AG04450 (cell line): ENCODE measurements around the gene CPT2. TPM values are rescaled to one million over a fixed set of nuclear protein-coding genes. Genes with fewer than 3 reads are reported as not detected.

Experiments
- CTCF ChIA-PET: fragments of 300-600, 350-600 bp; formaldehyde crosslinking; extraction: SDS; loops from one replicate; lab custom pipeline; 2022; ENCODE audit warnings: antibody characterized with exemption, inconsistent platforms; lab: Charles Lee
- POLR2A ChIA-PET: fragments of 350-600 bp; formaldehyde crosslinking; extraction: SDS; loops from one replicate; lab custom pipeline; 2021; ENCODE audit warnings: antibody characterized with exemption, inconsistent platforms; lab: Yijun Ruan, JAX
- DNase-seq: peaks from one replicate; pipeline ENCODE4 v3.0.0-alpha.2; 2011; ENCODE audit warnings: low read depth, low spot score
- H3K27ac ChIP-seq: one replicate; pipeline ENCODE4 v1.5.1; 2012; ENCODE audit warnings: low read depth, low read length, control low read depth
- H3K27me3 ChIP-seq: one replicate; pipeline ENCODE4 v1.6.0; 2012; ENCODE audit warnings: low read length; ENCODE audit not compliant: control insufficient read depth, insufficient read depth
- H3K4me3 ChIP-seq: 2 replicates; pipeline ENCODE4 v1.5.1; 2011; ENCODE audit warnings: mild to moderate bottlenecking, low read depth, low read length, control low read depth
- H3K9me3 ChIP-seq: 2 replicates; pipeline ENCODE4 v1.5.1; 2012; ENCODE audit warnings: low read length; ENCODE audit not compliant: control insufficient read depth, insufficient read depth
- polyA plus RNA-seq: library from polyadenylated mRNA; depleted of rRNA; stranded (reverse); fragments of >200 nt; gene quantifications from 2 replicates; pipeline ENCODE4 v1.2.3, GENCODE V29; 2011
- TF ChIP-seq, protein P1 (sequence below): IDR thresholded peaks from 2 replicates; pipeline ENCODE4 v1.5.1; 2011; ENCODE audit warnings: low read depth, low read length, control low read depth, inconsistent platforms

Gene CPT2
- polyA plus RNA-seq, 1 experiment, result 17.6 TPM

DNA sequence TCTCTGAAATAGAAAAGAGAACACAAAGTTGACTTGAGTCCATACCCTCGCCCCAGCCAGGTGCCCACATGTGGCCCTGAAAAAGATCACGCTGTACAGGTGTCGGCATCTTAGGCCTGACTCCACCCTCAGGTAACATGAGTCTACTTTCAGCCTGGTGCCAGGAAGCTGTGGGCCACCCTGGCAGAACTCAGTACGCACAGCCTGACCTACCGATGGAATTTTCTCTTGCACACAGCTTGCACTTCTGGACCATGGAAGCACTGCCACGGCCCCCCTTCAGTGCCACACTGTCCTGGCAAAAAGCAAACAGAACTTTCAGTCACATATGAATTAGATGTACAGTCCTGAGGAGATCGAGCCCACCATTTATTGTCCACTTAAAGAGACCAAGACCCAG, 21.6 kb downstream of the CPT2 start:
- TF ChIP-seq, protein P1, sequence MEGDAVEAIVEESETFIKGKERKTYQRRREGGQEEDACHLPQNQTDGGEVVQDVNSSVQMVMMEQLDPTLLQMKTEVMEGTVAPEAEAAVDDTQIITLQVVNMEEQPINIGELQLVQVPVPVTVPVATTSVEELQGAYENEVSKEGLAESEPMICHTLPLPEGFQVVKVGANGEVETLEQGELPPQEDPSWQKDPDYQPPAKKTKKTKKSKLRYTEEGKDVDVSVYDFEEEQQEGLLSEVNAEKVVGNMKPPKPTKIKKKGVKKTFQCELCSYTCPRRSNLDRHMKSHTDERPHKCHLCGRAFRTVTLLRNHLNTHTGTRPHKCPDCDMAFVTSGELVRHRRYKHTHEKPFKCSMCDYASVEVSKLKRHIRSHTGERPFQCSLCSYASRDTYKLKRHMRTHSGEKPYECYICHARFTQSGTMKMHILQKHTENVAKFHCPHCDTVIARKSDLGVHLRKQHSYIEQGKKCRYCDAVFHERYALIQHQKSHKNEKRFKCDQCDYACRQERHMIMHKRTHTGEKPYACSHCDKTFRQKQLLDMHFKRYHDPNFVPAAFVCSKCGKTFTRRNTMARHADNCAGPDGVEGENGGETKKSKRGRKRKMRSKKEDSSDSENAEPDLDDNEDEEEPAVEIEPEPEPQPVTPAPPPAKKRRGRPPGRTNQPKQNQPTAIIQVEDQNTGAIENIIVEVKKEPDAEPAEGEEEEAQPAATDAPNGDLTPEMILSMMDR, result no peak
- DNase-seq, result no peak
- no peaks in the 10 kb centered on the region for H3K9me3 ChIP-seq
- ChIA-PET CTCF (no interaction called here), POLR2A (no interaction called here)
- H3K27ac ChIP-seq, result no peak overlapping the region
- no peak overlapping the region for H3K4me3 ChIP-seq
- no peaks in the 10 kb centered on the region for H3K27me3 ChIP-seq

DNA sequence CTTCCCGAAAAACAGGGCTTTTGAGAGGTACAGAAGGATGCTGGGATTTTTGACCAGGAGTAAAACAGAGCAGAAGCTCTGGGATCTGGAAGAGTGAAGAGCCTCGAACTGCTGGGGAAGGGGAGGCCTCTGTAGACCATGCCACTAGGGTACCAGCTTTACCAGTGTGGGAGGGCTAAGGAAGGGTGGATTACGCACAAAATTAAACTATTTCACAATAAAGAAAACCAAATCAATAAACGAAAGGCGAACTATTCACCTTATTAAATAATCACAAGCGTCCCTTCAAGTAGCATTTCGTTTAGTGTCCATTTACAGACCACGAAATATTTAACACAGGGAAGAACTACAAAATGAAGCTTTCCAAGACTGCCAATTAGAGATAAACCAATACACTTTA, 23.1 kb downstream of the CPT2 start:
- CTCF ChIA-PET, result interaction anchor here (1.0 kb wide), 1 partner anchor 33 kb away, joined by 3 read pairs; no protein-coding TSS in a partner anchor
- peak overlapping the region; percentile 97 for H3K4me3 ChIP-seq
- POLR2A ChIA-PET, result no interaction called here
- H3K9me3 ChIP-seq, result no peaks in the 10 kb centered on the region
- no peaks in the 10 kb centered on the region for H3K27me3 ChIP-seq
- TF ChIP-seq, protein P1, result no peak
- H3K27ac ChIP-seq, result peak overlapping the region; percentile 90
- DNase-seq, result no peak

DNA sequence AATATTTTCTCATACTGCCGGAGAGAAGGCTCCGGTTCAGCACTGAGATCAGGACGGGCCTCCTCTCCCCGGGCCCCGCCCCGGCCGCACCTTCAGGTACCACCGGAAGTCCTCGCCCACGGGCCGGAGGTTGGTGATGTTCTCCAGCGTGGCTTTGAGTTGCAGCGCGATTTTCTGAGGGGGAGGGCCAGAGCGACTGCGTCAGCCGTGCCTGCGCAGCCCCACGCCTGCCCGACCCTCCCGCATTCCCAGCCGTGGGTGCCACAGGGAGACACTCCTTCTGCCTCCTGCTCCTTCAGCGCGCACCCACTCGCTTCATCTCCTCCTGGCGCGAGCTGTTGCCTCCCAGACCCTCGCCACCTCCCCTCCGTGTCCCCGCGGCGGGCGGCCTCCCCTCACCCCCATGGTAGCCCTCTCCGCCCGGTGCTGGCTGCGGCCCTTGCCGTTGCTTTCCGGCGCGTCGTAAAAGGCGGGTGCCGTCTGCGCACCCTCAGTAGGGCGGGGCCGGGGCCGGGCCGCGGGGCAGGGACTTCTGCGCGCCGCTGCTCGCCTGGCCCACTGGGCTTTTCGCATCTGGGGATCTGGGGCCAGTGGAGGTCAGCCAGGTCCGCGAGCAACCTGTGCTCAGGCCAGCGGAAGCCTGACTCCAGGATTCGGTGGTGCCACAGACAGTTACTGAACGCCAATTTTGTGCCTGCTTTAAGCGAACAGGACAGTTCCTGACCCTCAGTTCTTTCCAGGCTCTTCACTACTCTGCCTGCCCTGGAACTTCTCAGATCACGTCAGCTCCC, 23.7 kb downstream of the CPT2 start, which contains the start of gene CZIB:
CZIB (minus strand) TSS at position 464 of the 791 bp plus-strand sequence; CDS start at position 405, 59 bp downstream.
- POLR2A ChIA-PET, result no interaction called here
- H3K4me3 ChIP-seq, result peak within 1 kb of the TSS; percentile 97
- H3K9me3 ChIP-seq, result no peaks in the 10 kb centered on the region
- H3K27ac ChIP-seq, result peak within 1 kb of the TSS; percentile 90
- CTCF ChIA-PET, result interaction anchor here (1.0 kb wide), 1 partner anchor 33 kb away, joined by 3 read pairs; no protein-coding TSS in a partner anchor
- peak; percentile 58 for DNase-seq
- TF ChIP-seq, protein P1, result no peak
- H3K27me3 ChIP-seq, result no peaks in the 10 kb centered on the region

DNA sequence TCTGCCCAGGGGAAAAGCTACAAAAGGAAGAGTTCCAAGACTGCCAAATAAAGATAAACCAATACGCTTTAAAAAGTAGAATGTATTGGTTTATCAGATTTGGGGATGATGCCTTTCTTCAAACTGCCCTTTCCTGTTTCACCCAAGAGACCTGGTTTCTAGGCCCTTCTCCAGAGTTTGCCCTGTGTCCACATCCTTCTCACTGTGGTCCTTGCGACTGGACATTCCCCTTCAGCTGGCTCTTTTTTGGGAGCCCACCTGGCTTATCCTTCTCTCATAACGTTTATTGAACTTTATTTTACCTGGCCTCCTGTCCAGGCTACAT, 24.3 kb downstream of the CPT2 start:
- TF ChIP-seq, protein P1, result no peak
- ChIA-PET POLR2A (no interaction called here), CTCF (no interaction called here)
- DNase-seq, result no peak
- no peaks in the 10 kb centered on the region for H3K9me3 ChIP-seq
- peak overlapping the region; percentile 21 for H3K27ac ChIP-seq
- no peaks in the 10 kb centered on the region for H3K27me3 ChIP-seq
- H3K4me3 ChIP-seq, result peak overlapping the region; percentile 97

DNA sequence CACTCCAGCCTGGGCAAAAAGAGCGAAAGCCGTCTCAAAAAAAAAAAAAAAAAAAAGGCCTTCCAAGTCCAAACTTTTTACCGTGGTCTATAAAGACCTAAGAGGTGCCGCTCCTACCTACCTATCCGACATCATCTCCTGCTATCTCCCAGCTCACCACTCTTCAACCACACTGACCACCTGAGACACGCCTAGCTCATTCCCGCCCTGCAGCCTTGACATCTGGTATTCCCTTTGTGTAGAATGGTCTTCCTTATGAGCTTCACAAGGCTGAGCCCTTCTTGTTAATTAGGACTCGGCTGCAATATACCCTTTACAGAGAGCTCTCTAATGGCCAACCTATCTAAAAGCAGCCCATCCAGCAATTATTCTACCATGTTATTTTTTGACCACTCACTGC, 41.0 kb downstream of the CPT2 start:
- Histone ChIP-seq H3K27ac (no peak overlapping the region), H3K27me3 (no peaks in the 10 kb centered on the region), H3K4me3 (peak overlapping the region; percentile 100), H3K9me3 (peaks cover 3% of the 10 kb centered on the region; the same call in 1 of the 2 replicates)
- TF ChIP-seq, protein P1, result no peak
- ChIA-PET POLR2A (no interaction called here), CTCF (interaction anchor here (0.6 kb wide), 1 partner anchor 39 kb away, joined by 5 read pairs; no protein-coding TSS in a partner anchor)
- DNase-seq, result no peak
